NCI-H82 treated with DMSO at 0.1 percent for 48 hours (cell line): ENCODE data around the gene NHLH2.

Experiments used
- DNase-seq: peaks from one replicate; lab custom pipeline; 2025; ENCODE audit not compliant: unreplicated experiment; lab: John Stamatoyannopoulos, UW

NHLH2 gene

DNA sequence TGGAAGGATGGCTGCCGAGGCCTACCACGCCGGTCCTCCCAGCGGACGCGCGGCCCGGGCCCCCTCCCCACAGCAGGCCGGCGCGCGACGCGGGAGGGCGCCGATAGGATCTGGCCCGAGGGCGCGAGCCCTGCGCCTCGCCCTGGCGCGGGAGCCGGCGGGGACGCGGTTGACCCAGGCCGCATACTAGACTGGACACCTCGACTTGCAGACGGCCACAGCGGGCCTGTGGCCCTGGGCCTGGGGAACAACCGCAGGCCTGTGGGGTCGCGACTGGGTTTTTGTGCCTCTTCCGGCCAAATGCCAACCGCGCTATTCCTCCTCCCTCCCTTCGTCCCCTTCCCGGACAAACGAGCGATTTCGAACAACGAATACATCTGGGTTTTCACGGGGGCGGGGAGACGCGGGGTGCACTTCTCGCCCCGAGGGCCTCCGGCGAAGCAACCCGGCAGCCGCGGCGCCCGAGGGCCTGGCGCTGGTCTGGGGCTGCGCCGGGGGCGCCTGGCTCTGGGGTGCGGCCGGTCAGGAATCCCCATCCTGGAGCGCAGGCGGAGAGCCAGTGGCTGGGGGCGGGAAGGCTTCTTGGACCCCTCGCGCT is 2.4 kb downstream of the NHLH2 start:
- DNase-seq, result no peak

DNA sequence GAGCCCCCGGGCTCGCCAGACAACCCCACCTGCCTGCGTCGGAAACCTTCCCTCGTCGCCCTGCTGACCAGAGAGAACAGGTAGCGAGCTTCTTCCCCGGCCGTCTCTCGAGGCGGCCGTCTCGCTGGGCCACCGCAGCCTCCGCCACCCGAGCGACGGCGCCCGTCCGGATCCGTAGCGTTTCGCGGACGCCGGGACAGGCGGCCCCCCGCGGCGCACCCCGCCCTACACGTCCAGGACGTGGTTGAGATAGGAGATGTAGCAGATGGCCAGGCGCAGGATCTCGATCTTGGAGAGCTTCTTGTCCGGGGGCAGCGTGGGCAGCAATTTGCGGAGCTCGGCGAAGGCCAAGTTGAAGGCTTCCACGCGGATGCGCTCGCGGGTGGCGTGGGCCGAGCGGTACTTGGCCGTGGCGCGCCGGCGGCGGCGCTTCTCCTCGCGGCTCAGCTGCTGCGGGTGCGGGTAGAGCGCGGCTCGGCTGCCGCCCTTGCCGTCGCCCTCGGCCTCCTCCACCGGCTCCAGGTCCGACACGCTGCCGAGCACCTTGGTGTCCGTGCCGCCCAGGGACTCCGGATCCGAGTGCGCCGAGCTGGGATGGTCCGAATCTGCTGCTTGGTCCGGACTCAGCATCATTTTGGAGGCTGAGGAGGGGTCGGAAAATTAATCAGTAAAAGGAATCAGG is 3.0 kb downstream of the NHLH2 start:
- no peak for DNase-seq

DNA sequence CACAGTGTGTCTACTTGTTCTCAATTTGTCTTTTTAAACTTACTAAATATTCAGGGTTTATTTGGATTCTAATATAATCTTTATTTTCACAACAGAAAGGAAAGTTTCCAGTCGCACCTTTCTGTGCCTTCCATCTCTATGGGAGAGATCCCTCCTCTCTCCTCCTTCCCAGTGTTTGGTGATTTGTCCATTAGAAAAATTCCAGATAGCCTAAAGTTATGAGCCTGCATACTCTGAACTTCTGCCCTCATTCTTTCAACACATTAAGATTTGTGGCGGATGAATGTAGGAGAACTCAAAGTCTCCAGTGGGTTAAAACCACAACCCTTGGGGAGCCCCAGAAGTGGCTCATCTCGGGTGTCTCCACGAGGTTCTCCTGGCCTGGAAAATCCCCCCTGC is 3.6 kb downstream of the NHLH2 start:
- DNase-seq, result no peak

DNA sequence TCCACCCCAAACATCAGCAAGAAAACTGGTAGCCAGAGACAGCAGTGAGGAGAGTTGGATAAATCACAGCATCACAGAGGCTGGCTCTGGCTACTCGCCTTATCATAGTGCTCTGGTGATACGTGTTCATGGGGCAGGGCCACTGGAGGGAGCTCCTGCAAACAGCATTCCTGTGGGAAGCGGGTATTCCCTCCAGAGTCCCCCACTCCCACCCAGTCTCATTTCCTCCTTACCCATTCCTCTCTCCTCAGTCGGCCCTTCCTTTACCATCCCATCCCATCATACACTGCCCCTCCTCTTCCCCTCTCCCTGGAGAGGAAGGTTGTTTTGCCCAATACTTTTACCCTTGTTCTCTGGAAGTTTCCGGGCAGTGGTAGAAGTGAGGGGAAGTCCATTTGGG is 7.1 kb downstream of the NHLH2 start:
- DNase-seq, result no peak

DNA sequence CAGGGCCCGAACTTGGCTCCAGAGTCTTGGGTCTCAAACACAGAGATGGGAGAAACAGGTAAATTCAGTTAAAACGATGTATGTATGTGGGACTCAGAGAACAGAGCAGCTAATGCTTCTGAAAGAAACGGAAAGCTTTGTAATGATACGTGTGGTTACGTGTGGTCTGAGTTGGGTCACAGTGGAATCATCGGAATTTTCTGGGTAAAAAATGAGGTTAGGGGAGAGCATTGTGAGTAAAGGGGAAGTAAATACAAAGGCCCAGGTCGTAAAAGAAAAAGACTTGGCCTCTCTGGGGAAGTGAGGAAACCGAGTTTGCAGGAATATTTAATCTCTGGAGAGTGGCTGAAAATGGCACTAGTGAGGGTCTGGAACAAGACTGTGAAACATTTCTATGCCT is 8.3 kb downstream of the NHLH2 start:
- no peak for DNase-seq

DNA sequence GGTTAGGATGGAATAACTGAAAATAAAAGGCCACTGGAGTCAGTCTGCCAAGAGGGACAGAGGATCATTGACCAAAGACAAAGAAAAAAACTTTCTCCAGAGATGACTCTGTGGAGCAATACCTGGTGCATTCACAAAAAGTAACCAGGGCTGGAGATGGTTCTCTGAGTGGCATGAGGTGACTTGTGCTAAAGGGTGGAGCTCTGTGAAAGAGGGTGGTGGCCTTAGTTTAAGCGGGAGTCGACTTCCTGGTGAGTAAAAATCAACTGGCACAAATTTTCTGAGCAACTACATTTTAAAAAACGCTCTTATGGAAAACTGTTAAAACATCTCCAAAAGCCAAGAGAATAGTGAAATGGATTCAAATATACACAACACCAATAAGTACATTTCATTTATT is 10.0 kb downstream of the NHLH2 start:
- DNase-seq, result no peak

DNA sequence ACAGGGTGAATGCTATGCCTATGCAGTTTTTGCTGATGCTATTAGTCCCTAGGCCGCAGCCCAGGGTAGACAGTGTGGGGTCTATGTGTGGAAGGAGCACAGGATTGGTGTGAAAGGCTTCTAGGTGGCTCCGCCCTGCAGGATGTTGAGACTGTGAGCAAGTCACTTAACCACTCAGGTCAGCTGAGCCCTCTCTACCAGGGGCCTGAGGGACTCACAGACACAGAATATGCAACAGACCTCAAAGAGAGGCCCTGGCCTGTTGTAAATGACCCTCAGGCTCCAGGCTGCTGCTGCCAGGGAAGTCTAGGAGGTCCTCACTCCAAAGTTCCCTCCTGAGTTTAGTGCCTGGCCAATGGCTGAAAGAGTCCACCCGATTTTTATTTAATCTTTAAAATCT is 11.0 kb downstream of the NHLH2 start:
- DNase-seq, result no peak

DNA sequence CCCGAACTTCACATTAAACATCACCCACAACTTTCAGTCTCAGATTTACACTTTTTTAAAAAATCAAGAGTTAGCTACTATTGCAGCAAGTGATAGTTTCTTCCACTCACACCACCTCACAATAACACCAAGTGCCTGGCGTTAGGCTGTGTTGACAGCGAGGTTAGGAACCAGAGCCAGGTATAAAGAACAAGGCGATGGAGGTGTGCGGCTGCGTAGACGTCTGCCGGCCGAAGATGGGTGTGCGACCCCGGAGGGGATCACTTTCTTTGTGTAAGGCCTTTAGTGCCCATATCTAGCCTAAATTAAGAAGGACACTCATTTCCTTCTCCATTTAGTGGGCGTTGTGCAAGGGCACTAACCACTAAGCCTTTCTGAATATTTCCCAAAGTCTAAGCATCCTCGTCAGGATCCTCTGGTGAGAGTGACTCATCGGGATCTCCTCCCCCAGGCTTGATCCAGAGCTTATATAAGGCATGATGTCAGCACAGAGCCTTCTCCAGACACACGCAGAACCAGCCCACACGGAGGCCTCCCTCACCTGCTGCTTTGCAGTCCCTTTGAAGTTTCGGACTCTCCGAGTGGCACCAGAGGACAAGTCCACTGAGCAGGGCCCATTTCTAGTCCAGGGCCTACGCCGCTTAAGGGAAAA is 11.8 kb downstream of the NHLH2 start:
- DNase-seq, result no peak

DNA sequence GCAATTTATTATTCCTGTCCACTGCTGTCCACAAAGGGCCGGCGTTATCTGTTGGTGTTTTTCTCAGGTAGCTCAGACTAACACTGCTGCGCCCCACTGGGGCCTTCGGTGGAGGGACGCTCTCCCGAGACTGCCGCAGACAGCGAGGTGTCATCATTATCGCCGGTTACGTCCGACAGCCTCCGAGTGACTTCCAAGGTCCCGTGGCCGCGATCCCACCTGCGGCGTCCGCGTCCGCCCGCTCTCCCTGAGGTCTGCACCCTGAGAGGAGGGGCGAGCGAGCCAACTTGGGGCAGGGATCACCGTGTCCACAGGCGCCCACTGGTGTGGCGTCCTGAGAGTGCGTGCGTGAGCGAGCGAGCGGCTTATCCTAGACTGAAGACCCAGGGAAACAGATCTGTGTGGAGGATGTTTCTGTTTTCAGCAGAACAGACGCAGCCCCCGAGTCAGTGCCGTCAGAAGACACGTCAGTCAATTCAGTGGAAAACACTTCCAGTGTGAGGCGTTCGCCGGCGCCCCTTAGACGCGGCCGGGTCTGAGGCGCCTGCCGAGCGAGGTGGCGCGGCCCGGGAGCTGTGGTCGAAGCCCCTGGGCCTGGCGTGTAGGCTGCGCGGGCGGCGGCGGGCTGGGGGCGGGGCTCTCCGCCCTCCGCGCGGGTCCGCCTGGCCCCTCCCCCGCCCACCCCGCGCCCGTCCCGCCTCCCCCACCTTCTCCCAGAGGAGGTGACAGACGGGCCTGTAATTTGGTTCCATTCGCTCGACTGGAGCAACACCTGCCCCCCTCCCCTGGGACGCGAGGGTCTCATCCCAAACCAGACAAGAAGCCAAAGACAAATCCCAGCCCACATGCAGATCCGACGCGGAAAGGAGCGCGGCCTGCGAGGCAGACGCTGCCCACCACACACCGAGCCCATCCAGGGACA is 12.6 kb downstream of the NHLH2 start:
- DNase-seq, result no peak

DNA sequence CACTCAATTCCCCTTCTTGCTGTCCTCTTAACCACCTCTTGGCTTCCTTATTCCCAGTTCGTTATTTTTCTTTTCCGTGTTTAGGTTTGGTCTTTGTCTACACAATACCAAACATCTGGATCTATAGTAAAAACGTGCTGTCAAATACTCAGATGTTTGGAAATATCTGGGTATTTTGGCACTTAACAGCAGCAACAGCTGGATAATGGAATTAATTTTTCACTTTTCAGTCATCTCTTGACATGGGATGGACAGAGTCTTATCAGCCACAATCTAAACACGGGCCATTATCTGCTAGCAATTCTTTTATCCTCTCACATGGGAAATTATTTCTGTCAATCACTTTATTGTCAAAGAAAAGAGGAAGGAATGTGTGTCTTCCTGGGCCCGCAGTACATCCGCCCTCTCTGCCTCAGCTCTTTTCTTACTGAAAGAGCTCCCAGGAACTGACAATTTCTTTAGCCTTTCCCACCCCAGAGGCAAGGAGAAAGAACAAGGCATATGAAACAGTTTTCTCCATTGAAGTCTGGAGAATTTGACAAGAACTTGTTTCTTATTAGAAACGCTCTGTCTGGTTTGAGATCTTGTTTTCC is 13.4 kb downstream of the NHLH2 start:
- DNase-seq, result no peak

DNA sequence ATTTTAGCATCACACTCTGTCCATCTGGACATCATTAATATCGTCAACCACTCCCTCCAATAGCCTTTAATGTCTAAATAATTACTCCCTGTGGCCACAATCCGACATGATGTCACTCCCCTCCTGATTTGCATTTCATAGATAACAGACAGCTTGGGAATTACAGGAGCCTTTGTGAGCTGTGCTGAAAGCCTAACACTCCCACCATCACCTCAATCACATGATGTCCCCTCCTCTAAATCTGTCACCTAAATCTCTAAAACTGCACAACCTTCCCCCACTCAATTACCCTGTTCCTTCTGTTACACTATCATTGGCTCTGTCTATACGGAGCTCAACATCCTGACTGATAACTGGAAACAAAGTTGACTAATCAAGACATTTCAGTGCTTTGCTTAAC is 14.3 kb downstream of the NHLH2 start:
- DNase-seq, result no peak

DNA sequence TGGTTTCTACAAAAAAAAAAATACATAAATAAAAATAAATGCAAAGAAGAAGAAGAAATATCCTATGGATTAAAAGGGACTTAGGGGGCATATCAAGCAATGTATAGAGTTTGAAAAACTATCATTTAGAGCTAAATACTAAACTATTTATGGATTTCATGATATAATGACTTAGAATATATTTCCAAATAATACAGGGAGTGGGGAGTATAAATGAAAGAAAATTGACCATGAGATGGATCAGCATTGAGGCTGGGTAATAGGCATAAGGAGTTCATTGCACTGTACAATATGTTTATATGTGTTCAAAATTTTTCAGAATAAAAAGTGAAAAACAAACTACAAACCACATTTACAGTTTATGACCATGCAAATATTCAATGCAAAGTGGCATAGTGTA is 18.8 kb downstream of the NHLH2 start:
- no peak for DNase-seq

DNA sequence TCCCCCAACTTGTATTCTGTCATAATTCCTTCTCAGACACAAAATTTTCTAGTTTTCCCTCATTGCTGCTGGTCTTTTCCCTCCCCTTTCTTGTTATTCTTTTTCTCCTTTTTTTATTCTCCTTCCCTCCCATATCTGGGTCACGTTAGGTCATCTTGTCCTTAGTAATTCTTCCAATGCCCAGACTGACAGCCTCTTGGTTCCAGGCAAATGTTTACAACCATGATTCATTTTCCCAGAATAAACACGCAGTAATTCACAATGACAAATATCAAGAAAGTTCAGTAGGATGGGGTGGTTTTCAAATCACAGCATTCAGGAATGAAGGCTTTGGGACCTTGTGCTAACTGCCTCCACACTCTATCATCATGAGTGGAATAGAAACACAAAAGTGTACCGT is 25.2 kb downstream of the NHLH2 start:
- DNase-seq, result no peak

DNA sequence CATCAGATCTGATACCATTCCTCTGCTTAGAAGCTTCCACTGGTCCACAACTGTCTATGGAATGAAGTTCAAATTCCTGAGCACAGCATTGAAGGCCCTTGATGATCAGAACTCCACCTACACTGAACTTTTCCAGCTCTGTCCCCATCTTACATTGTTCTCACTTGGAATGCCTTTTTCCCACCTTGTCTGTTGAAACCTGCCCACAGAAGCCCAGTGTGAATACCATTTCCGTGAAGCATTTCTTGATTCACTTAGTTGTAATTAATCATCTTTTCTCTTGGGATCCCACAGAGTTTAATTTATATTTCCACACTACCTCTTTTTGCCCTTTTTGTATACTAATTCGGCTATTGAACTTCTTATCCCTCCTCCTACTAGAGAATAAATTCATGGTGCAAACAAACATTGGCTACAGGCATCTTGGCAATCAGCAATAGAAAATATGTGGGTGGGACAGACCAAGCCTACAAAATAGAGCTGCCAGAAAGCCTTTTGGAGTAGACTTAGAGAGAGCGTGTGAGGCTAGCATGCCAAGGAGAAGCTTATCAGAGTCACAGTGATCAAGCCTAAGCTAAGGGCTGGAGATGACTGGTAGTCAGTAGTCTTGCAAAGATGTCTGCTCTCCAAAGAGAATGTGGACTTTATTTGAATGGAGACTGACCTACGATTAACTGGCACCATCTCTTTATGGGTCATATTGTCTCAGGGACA is 26.1 kb downstream of the NHLH2 start:
- DNase-seq, result no peak

DNA sequence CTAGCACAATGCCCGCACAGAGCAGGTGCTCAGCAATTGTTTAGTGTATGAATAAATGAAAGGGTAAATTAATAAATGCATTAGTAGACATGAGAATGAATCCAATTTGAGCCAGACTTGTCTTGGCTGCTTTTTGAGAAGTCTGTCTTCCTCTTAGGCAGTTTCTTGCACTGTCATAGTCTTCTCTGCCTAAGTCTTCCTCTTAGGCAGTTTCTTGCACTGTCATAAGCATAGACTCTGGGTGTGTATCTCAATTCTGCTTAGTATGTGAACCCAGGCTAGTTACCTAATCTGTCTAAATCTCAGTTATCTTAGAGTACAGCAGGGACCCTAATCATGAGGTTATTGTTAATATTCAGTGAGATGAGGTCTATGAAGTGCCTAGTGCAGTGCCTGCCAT is 27.2 kb downstream of the NHLH2 start:
- DNase-seq, result no peak

DNA sequence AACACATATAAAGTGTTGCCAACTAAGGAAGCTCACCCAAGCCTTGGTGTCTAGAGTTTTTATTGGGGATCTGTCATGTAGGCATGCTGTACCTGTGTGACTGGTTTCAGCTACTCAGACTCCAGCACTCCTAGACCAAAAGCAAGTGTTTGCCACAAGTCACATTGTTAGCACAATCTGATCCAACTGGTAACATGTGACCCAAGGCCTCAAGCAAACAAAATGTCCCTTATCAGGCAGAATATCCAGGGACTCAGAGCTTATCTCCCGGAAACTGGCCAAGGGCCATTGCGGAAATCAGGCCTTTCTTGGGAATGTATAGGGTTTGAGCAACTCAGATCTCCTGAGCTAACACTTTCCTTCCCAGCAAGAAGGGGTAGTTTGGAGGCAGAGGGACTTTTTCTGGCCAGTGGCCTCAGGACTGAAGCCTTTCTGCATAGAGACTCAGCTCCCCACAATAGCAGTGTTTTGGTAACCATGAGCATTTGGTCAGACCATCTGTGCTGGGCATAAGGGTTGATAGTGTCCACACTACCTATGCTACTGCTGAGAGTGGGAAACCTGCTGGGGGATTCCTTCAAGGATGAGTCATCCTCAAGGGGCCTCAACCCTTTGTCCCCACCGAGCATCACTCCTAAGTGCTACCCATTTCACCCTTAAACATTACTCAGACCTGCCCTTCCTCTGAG is 29.6 kb downstream of the NHLH2 start:
- no peak for DNase-seq

DNA sequence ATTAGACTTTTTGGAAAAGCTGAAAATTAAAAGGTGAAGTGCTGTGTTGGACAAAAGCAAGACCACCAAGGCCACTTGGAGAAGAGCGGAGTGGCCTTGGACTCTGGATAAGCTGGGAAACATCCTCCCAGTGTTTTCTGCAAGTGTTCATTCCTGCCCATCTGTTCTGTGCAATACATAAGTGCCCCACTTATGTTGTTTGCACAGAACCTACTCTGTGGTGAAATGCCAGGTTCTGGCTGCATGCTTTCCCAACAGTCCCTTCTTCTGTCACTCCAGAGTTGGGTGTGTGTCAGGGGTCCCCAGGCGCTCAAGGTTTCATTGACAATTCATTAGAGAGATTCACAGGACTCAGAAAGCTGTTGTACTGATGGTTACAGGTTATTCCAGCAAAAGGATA is 30.3 kb downstream of the NHLH2 start:
- no peak for DNase-seq

DNA sequence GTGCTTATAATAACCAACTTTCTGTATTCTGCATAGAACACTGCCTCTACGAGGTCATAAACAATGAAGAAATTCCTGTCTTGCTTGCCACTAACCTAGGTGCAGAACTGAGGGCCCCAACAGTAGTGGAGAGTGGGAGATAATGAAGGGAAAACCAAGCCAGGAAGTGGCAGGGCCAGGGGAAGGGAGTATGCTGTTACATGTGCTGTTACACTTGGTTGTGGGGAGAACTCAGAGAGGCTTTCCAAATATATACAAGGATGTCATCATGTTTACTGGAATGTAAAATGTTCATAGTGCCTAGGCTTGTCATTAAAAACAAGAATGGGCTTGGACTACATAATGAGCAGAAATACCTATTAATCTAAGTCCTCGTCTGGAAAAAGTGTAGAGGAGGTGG is 31.1 kb downstream of the NHLH2 start:
- no peak for DNase-seq

DNA sequence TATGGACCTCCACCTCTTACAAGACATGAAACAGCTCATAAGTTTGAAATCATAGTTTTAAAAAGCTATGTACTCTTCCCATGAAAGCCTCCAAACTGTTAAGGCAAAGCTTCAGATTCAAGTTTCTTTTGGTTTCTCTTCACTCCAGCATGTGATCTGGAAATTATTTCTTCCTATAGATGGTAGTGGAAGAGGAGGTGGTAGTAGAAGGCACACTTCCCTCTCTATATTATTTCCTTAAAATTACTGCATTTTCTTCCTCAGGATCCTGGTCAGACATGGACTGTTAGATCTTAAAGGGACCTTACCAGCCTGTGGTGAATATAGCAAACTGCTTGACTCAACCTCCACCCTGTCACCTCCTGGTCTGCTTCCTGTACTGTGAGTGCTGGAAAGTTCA is 31.9 kb downstream of the NHLH2 start:
- no peak for DNase-seq

DNA sequence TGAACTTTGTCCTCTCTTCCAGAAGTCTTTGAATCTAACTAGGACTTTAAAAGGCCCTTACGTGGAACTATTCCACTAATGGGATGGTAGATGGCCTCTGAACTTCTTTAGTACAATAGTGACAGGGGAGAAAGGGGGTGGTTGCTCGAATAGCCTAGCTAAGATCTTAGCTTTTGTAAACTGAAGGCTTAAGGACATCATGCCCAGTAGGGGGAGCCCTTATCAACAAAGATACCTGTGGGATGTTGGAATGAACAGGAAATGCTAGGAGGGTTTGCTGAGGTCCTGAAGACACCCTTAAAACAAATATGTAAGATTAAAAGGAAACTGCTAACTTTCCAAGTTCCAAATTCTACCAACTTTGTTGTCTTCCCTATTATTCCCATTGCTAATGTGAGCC is 33.2 kb downstream of the NHLH2 start:
- no peak for DNase-seq
